Caco-2 (cell line): ENCODE results near the gene PDSS2. TPM values are rescaled to one million over a fixed set of nuclear protein-coding genes. Genes with fewer than 3 reads are reported as not detected.
"Not testable (repeated sequence)": the region's sequence is repeated elsewhere in the genome, so short reads cannot be mapped to it uniquely, and the experiment has no call there.

ENCODE experiments used
- BruUV-seq: library from RNA; stranded (reverse); fragments of 400-500 nt; replicated peaks from 2 replicates; lab custom pipeline; 2021; lab: Mats Ljungman, UMichigan
- CTCF ChIA-PET: fragments of 300-600 bp; sonication (Branson Sonifier 250); formaldehyde crosslinking; loops from one replicate; lab custom pipeline; 2022; ENCODE audit warnings: antibody characterized with exemption; lab: Charles Lee
- POLR2A ChIA-PET: fragments of 300-600 bp; sonication (Branson Sonifier 250); formaldehyde crosslinking; loops from one replicate; lab custom pipeline; 2022; ENCODE audit warnings: antibody characterized with exemption; lab: Charles Lee
- DNase-seq, 2 experiments: peaks; one replicate each; pipeline versions ENCODE4 v3.0.0 to v3.0.0-alpha.2; 2020 to 2022
- H3K27me3 ChIP-seq: replicated peaks from 2 replicates; pipeline ENCODE4 v1.6.0; 2011; ENCODE audit warnings: low read length; ENCODE audit not compliant: control insufficient read depth, insufficient read depth
- H3K36me3 ChIP-seq: 2 replicates; pipeline ENCODE4 v1.5.1; 2011; ENCODE audit warnings: low read length; ENCODE audit not compliant: control insufficient read depth, insufficient read depth
- H3K4me1 ChIP-seq: fragments of 250-450 bp; sonication (Bioruptor Pico); 2 replicates; pipeline ENCODE4 v1.5.1; 2020; ENCODE audit warnings: mild to moderate bottlenecking
- H3K4me3 ChIP-seq: 2 replicates; pipeline ENCODE4 v1.5.1; 2011; ENCODE audit warnings: low read depth, mild to moderate bottlenecking, control low read depth, low read length
- H3K9me3 ChIP-seq: fragments of 250-450 bp; sonication (Bioruptor Pico); 2 replicates; pipeline ENCODE4 v1.5.1; 2020; ENCODE audit warnings: mild to moderate bottlenecking, moderate library complexity
- H3K27ac Mint-ChIP-seq: one replicate; pipeline ENCODE4 v1.8.0; 2022; ENCODE audit warnings: mixed read lengths; ENCODE audit not compliant: unreplicated experiment
- H3K27me3 Mint-ChIP-seq: one replicate; pipeline ENCODE4 v1.8.0; 2022; ENCODE audit warnings: mixed read lengths; ENCODE audit not compliant: insufficient read depth, unreplicated experiment
- H3K36me3 Mint-ChIP-seq: one replicate; pipeline ENCODE4 v1.8.0; 2022; ENCODE audit warnings: mild to moderate bottlenecking, mixed read lengths; ENCODE audit not compliant: insufficient read depth, unreplicated experiment
- H3K4me1 Mint-ChIP-seq: one replicate; pipeline ENCODE4 v1.8.0; 2022; ENCODE audit warnings: low read depth, mixed read lengths; ENCODE audit not compliant: unreplicated experiment
- H3K4me3 Mint-ChIP-seq: one replicate; pipeline ENCODE4 v1.8.0; 2022; ENCODE audit warnings: mild to moderate bottlenecking, moderate library complexity, mixed read lengths; ENCODE audit not compliant: unreplicated experiment
- H3K9me3 Mint-ChIP-seq: one replicate; pipeline ENCODE4 v1.8.0; 2022; ENCODE audit warnings: mixed read lengths; ENCODE audit not compliant: unreplicated experiment
- intact Hi-C: fragments of 100-400 bp; cut with micrococcal nuclease; formaldehyde crosslinking; loops from one replicate; pipeline ENCODE4 v1.10.0; 2022; ENCODE audit not compliant: unreplicated experiment
- total RNA-seq: library from RNA; stranded (reverse); gene quantifications from 2 replicates; pipeline ENCODE4 v1.2.3, GENCODE V29; 2022
- TF ChIP-seq, protein P1 (sequence below), 2 experiments: fragments of 200-600 bp in 1 of 2; IDR thresholded peaks; 1 replicate in 1 of 2; 2 replicates in 1 of 2; pipeline versions ENCODE4 v1.5.1 to v1.8.0; 2011 to 2022; ENCODE audit warnings: antibody characterized with exemption in 1 of 2, control low read depth in 1 of 2, inconsistent platforms in 1 of 2, low read depth in 1 of 2, low read length in 1 of 2, mild to moderate bottlenecking in 1 of 2, moderate library complexity in 1 of 2; ENCODE audit not compliant: insufficient read depth in 1 of 2, severe bottlenecking in 1 of 2, unreplicated experiment in 1 of 2

Gene PDSS2
- total RNA-seq, 1 experiment from 2014 or later: 10.3 TPM

DNA sequence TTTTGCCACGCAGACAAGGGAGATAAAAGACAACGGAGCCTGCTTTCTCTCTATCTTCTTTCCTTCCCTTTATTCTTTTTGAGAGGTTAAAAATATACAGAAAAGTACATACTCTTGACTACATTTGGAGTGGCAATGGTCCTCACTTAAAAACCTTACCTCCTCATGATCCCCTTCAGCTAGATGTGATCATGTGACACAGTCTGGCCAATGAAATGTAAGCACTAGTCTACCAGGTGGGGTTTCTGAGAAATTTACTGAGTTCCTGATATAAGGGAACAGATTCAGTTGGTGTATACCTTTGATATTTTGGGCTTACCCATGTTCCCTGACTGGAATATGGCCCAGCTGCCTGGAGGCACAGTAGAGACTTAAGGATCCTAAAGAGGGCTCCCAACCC, 178.6 kb downstream of the PDSS2 start:
- intact Hi-C loops: no loop called here
- TF ChIP-seq, protein P1, sequence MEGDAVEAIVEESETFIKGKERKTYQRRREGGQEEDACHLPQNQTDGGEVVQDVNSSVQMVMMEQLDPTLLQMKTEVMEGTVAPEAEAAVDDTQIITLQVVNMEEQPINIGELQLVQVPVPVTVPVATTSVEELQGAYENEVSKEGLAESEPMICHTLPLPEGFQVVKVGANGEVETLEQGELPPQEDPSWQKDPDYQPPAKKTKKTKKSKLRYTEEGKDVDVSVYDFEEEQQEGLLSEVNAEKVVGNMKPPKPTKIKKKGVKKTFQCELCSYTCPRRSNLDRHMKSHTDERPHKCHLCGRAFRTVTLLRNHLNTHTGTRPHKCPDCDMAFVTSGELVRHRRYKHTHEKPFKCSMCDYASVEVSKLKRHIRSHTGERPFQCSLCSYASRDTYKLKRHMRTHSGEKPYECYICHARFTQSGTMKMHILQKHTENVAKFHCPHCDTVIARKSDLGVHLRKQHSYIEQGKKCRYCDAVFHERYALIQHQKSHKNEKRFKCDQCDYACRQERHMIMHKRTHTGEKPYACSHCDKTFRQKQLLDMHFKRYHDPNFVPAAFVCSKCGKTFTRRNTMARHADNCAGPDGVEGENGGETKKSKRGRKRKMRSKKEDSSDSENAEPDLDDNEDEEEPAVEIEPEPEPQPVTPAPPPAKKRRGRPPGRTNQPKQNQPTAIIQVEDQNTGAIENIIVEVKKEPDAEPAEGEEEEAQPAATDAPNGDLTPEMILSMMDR (IDR thresholded peaks at IDR 0.05; ENCODE audit: insufficient read depth in 1 of 2, low read depth in 1 of 2, low read length in 1 of 2, severe bottlenecking in 1 of 2, unreplicated experiment in 1 of 2): no peak

DNA sequence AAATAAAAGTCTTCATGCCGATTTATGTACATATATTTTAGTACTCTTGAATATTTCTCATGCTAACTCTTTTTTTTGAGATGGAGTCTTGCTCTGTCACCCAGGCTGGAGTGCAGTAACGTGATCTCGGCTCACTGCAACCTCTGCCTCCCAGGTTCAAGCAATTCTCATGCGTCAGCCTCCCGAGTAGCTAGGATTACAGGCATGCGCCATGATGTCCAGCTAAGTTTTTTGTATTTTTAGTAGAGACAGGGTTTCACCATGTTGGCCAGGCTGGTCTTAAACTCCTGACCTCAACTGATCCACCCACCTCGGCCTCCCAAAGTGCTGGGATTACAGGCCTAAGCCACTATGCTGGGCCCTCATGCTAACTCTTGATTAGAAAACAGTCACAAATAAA, 179.4 kb downstream of the PDSS2 start:
- H3K27ac Mint-ChIP-seq, intact Hi-C loops, H3K36me3 ChIP-seq, H3K27me3 Mint-ChIP-seq, DNase-seq, BruUV-seq, H3K4me3 ChIP-seq, H3K4me1 Mint-ChIP-seq, H3K4me3 Mint-ChIP-seq, H3K27me3 ChIP-seq, H3K9me3 ChIP-seq, POLR2A ChIA-PET, H3K36me3 Mint-ChIP-seq, H3K9me3 Mint-ChIP-seq, CTCF ChIA-PET: not testable (repeated sequence)
- H3K4me1 ChIP-seq: peaks cover 13% of the 10 kb centered on the region

More for the DNA sequence above, 178.6 kb downstream of the PDSS2 start:
- Histone ChIP-seq H3K27me3 (no peaks in the 10 kb centered on the region), H3K4me1 (peaks cover 8% of the 10 kb centered on the region), H3K4me3 (no peak overlapping the region), H3K36me3 (no peaks in the 10 kb centered on the region), H3K9me3 (no peaks in the 10 kb centered on the region)
- Mint-ChIP-seq H3K36me3 (no peaks in the 10 kb centered on the region), H3K4me1 (no peaks in the 10 kb centered on the region), H3K9me3 (no peaks in the 10 kb centered on the region), H3K4me3 (no peak overlapping the region), H3K27me3 (no peaks in the 10 kb centered on the region), H3K27ac (no peak overlapping the region)
- BruUV-seq: no TSS peak
- CTCF ChIA-PET: no interaction called here
- no peak for DNase-seq
- POLR2A ChIA-PET: no interaction called here

DNA sequence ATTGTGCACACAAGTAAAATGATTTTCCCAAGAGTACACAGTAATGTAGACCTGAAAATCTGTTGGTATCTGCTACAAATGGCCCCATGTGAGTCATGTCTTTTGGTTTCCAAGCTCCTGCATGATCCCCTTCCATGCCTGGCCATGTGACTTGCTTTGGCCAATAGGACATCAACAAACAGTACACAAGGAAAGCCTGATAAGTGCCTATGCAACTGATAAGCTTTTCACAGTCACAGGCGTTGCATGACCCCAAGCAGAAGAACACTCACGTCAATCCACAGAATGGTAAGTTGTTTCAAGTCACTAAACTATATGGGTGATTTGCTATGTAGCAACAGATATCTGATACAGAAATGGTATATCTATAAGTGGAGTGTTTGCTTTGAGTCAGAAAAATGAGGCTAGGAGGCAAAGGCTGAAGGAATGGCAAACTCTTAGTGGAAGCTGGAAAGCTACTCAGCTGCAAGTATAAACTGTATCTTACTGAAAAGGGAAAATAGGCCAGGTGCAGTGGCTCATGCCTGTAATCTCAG, 184.0 kb downstream of the PDSS2 start:
- Histone ChIP-seq H3K4me3 (peak overlapping the region; percentile 11; the same call in 1 of the 2 replicates), H3K36me3 (no peaks in the 10 kb centered on the region), H3K9me3 (no peaks in the 10 kb centered on the region), H3K4me1 (peaks cover 16% of the 10 kb centered on the region), H3K27me3 (no peaks in the 10 kb centered on the region)
- intact Hi-C loops: loop anchor here (2.0 kb wide), 1 partner anchor 45 kb away; no protein-coding TSS in a partner anchor
- no peaks in the 10 kb centered on the region for H3K9me3 Mint-ChIP-seq
- POLR2A ChIA-PET: interaction anchor here (0.8 to 1.2 kb wide), 2 partner anchors 9 to 184 kb away, joined by 3 to 4 read pairs; partner anchors contain the start of gene PDSS2
- TF ChIP-seq, protein P1 (IDR thresholded peaks at IDR 0.05; ENCODE audit: insufficient read depth in 1 of 2, low read depth in 1 of 2, low read length in 1 of 2, severe bottlenecking in 1 of 2, unreplicated experiment in 1 of 2): no peak
- peaks cover 13% of the 10 kb centered on the region for H3K4me1 Mint-ChIP-seq
- no peaks in the 10 kb centered on the region for H3K36me3 Mint-ChIP-seq
- BruUV-seq: no TSS peak
- DNase-seq: peak; percentile 74 to 89
- CTCF ChIA-PET: interaction anchor here (0.5 kb wide), 1 partner anchor 394 kb away, joined by 3 read pairs; no protein-coding TSS in a partner anchor
- H3K27me3 Mint-ChIP-seq: no peaks in the 10 kb centered on the region
- peak overlapping the region; percentile 87 for H3K27ac Mint-ChIP-seq
- peak overlapping the region; percentile 73 for H3K4me3 Mint-ChIP-seq
